H1 (cell line): ENCODE results near the gene NAE1. TPM values are rescaled to one million over a fixed set of nuclear protein-coding genes. Genes with fewer than 3 reads are reported as not detected.

Source experiments
- polyA plus RNA-seq, 7 experiments: library from polyadenylated mRNA; depleted of rRNA in 3 of 7; stranded (reverse) in 5 of 7; unstranded in 2 of 7; fragments of >200 nt in 5 of 7; fragments of 200-250 nt in 2 of 7; gene quantifications; 1 replicate in 5 of 7; 2 replicates in 1 of 7; 4 replicates in 1 of 7; pipeline versions ENCODE4 v1.2.1 to v1.2.3, GENCODE V29; 2011 to 2013; ENCODE audit warnings: missing spikeins in 2 of 7, mixed read lengths in 2 of 7
- total RNA-seq: library from RNA; stranded (reverse); fragmentation: NEBNext Ultra II Directional; extraction: Animal tissue kit (Norgen Biotek cat#: 25700); gene quantifications from 2 replicates; pipeline ENCODE4 v1.2.1, GENCODE V29; 2021

NAE1 gene
- total and polyA plus RNA-seq, 2 of the 8 experiments (the other 6 are each of a cell fraction or from before 2014, with no cell fraction given) = 66.6 to 155 TPM

Other genes starting within 250 kb of the NAE1 start
- gene CMTM3, start 226.3 kb downstream of the NAE1 start, total RNA-seq = 24.8 and 25.4 TPM in 2 replicates
- gene CMTM3, start 226.3 kb downstream of the NAE1 start, polyA plus RNA-seq (2011; rRNA removed) = 24.7 and 30.8 TPM in 2 replicates
- 49.4 and 51.7 TPM in 2 replicates for gene CMTM4, start 134.2 kb downstream of the NAE1 start, total RNA-seq
- 35.3 and 46.7 TPM in 2 replicates for gene CMTM4, start 134.2 kb downstream of the NAE1 start, polyA plus RNA-seq (2011; rRNA removed)
- 70.8 and 72.4 TPM in 2 replicates for gene DYNC1LI2, start 79.4 kb downstream of the NAE1 start, total RNA-seq
- gene DYNC1LI2, start 79.4 kb downstream of the NAE1 start, polyA plus RNA-seq (2011; rRNA removed) = 35.0 and 40.7 TPM in 2 replicates
- gene TERB1, start 29.4 kb downstream of the NAE1 start, total RNA-seq = not detected in 2 replicates
- gene TERB1, start 29.4 kb downstream of the NAE1 start, polyA plus RNA-seq (2011; rRNA removed) = not detected in 2 replicates
- gene CA7, start 13.4 kb upstream of the NAE1 start, total RNA-seq = 1.7 and 1.8 TPM in 2 replicates
- gene CA7, start 13.4 kb upstream of the NAE1 start, polyA plus RNA-seq (2011; rRNA removed) = 2.7 and 4.7 TPM in 2 replicates
- 36.0 and 36.5 TPM in 2 replicates for gene PDP2, start 49.5 kb upstream of the NAE1 start, total RNA-seq
- 10.1 and 11.7 TPM in 2 replicates for gene PDP2, start 49.5 kb upstream of the NAE1 start, polyA plus RNA-seq (2011; rRNA removed)
- gene CDH16, start 87.9 kb upstream of the NAE1 start, total RNA-seq = not detected in 2 replicates
- gene CDH16, start 87.9 kb upstream of the NAE1 start, polyA plus RNA-seq (2011; rRNA removed) = not detected in 2 replicates
- gene RRAD, start 94.6 kb upstream of the NAE1 start, total RNA-seq = not detected in 2 replicates
- 0.08 and 0.17 TPM in 2 replicates for gene RRAD, start 94.6 kb upstream of the NAE1 start, polyA plus RNA-seq (2011; rRNA removed)
- 65.6 and 71.3 TPM in 2 replicates for gene CIAO2B, start 103.4 kb upstream of the NAE1 start, total RNA-seq
- 248 and 256 TPM in 2 replicates for gene CIAO2B, start 103.4 kb upstream of the NAE1 start, polyA plus RNA-seq (2011; rRNA removed)
- 14.4 and 14.7 TPM in 2 replicates for gene CES2, start 104.5 kb upstream of the NAE1 start, total RNA-seq
- gene CES2, start 104.5 kb upstream of the NAE1 start, polyA plus RNA-seq (2011; rRNA removed) = 8.6 and 16.8 TPM in 2 replicates
- 1.6 and 1.7 TPM in 2 replicates for gene CES3, start 130.3 kb upstream of the NAE1 start, total RNA-seq
- 2.2 and 2.8 TPM in 2 replicates for gene CES3, start 130.3 kb upstream of the NAE1 start, polyA plus RNA-seq (2011; rRNA removed)
- gene CES4A, start 157.6 kb upstream of the NAE1 start, total RNA-seq = 0.93 TPM in 1 of 2 replicates, not detected in the other
- 0.88 and 1.5 TPM in 2 replicates for gene CES4A, start 157.6 kb upstream of the NAE1 start, polyA plus RNA-seq (2011; rRNA removed)
- 31.6 and 34.3 TPM in 2 replicates for gene CBFB, start 198.2 kb upstream of the NAE1 start, total RNA-seq
- 8.0 and 11.5 TPM in 2 replicates for gene CBFB, start 198.2 kb upstream of the NAE1 start, polyA plus RNA-seq (2011; rRNA removed)